H9 (cell line): ENCODE measurements around the gene PRKACA. TPM values are rescaled to one million over a fixed set of nuclear protein-coding genes. Genes with fewer than 3 reads are reported as not detected.

Source experiments
- DNase-seq: peaks from one replicate; pipeline ENCODE4 v3.0.0-alpha.2; 2017
- H2AFZ ChIP-seq: one replicate; pipeline ENCODE4 v1.6.1; 2013; ENCODE audit warnings: mild to moderate bottlenecking, low read length, control low read depth, moderate library complexity
- H2AK5ac ChIP-seq: 2 replicates; pipeline ENCODE4 v1.6.1; 2013; ENCODE audit warnings: low read length, control low read depth, mixed read lengths; ENCODE audit not compliant: insufficient read length
- H2BK120ac ChIP-seq: one replicate; pipeline ENCODE4 v1.6.1; 2013; ENCODE audit warnings: low read depth, mild to moderate bottlenecking, low read length, control low read depth, inconsistent platforms; ENCODE audit not compliant: poor library complexity, severe bottlenecking
- H2BK12ac ChIP-seq: 2 replicates; pipeline ENCODE4 v1.6.1; 2013; ENCODE audit warnings: low read length, control low read depth, mixed read lengths, low read depth; ENCODE audit not compliant: insufficient read length
- H2BK15ac ChIP-seq: 2 replicates; pipeline ENCODE4 v1.6.1; 2013; ENCODE audit warnings: low read depth, low read length, control low read depth
- H2BK20ac ChIP-seq: one replicate; pipeline ENCODE4 v1.6.1; 2013; ENCODE audit warnings: low read depth, mild to moderate bottlenecking, low read length, control low read depth, inconsistent platforms; ENCODE audit not compliant: poor library complexity, severe bottlenecking
- H2BK5ac ChIP-seq: 2 replicates; pipeline ENCODE4 v1.6.1; 2013; ENCODE audit warnings: low read length, control low read depth, mixed read lengths; ENCODE audit not compliant: insufficient read length
- H3K14ac ChIP-seq: 2 replicates; pipeline ENCODE4 v1.6.1; 2013; ENCODE audit warnings: low read length, control low read depth; ENCODE audit not compliant: insufficient read depth
- H3K18ac ChIP-seq: 2 replicates; pipeline ENCODE4 v1.6.1; 2013; ENCODE audit warnings: low read depth, mild to moderate bottlenecking, mixed read lengths, low read length, control low read depth; ENCODE audit not compliant: insufficient read length
- H3K23ac ChIP-seq: 2 replicates; pipeline ENCODE4 v1.6.1; 2013; ENCODE audit warnings: low read length, control low read depth, mixed read lengths, low read depth; ENCODE audit not compliant: insufficient read length
- H3K23me2 ChIP-seq: 2 replicates; pipeline ENCODE4 v1.6.1; 2013; ENCODE audit warnings: low read depth, mild to moderate bottlenecking, mixed read lengths, low read length, control low read depth; ENCODE audit not compliant: insufficient read length, poor library complexity, severe bottlenecking
- H3K27ac ChIP-seq: 2 replicates; pipeline ENCODE4 v1.5.1; 2013; ENCODE audit warnings: low read length, control low read depth, mixed read lengths, low read depth; ENCODE audit not compliant: insufficient read length
- H3K27me3 ChIP-seq: 2 replicates; pipeline ENCODE4 v1.6.1; 2013; ENCODE audit warnings: low read length, control low read depth, inconsistent platforms; ENCODE audit not compliant: insufficient read depth
- H3K4ac ChIP-seq: 2 replicates; pipeline ENCODE4 v1.6.1; 2013; ENCODE audit warnings: low read depth, mild to moderate bottlenecking, control low read depth, inconsistent platforms, low read length, moderate library complexity
- H3K4me1 ChIP-seq: 2 replicates; pipeline ENCODE4 v1.6.1; 2013; ENCODE audit warnings: low read length, control low read depth, inconsistent platforms; ENCODE audit not compliant: insufficient read depth
- H3K4me2 ChIP-seq: 2 replicates; pipeline ENCODE4 v1.6.1; 2013; ENCODE audit warnings: low read length, control low read depth, mixed read lengths; ENCODE audit not compliant: insufficient read length, insufficient read depth
- H3K56ac ChIP-seq: 2 replicates; pipeline ENCODE4 v1.6.1; 2013; ENCODE audit warnings: low read depth, mild to moderate bottlenecking, mixed read lengths, low read length, control low read depth; ENCODE audit not compliant: insufficient read length
- H3K79me1 ChIP-seq: 2 replicates; pipeline ENCODE4 v1.6.1; 2013; ENCODE audit warnings: low read depth, mild to moderate bottlenecking, moderate library complexity, low read length, control low read depth, inconsistent platforms; ENCODE audit not compliant: insufficient read depth, poor library complexity, severe bottlenecking
- H3K79me2 ChIP-seq: 2 replicates; pipeline ENCODE4 v1.6.1; 2013; ENCODE audit warnings: low read length, control low read depth, inconsistent platforms; ENCODE audit not compliant: insufficient read depth
- H3K9ac ChIP-seq: 2 replicates; pipeline ENCODE4 v1.6.1; 2013; ENCODE audit warnings: low read length, control low read depth, mixed read lengths; ENCODE audit not compliant: insufficient read length; ENCODE audit errors: extremely low read depth
- H3K9me3 ChIP-seq: one replicate; pipeline ENCODE4 v1.6.1; 2013; ENCODE audit warnings: low read depth, low read length, inconsistent platforms; ENCODE audit not compliant: control insufficient read depth
- H3T11ph ChIP-seq: one replicate; pipeline ENCODE4 v1.6.1; 2013; ENCODE audit warnings: mild to moderate bottlenecking, low read length, control low read depth, inconsistent platforms
- H4K20me1 ChIP-seq: one replicate; pipeline ENCODE4 v1.6.1; 2013; ENCODE audit not compliant: control insufficient read depth, insufficient read length, insufficient read depth
- H4K5ac ChIP-seq: 2 replicates; pipeline ENCODE4 v1.6.1; 2013; ENCODE audit warnings: low read depth, mild to moderate bottlenecking, mixed read lengths, low read length, control low read depth; ENCODE audit not compliant: insufficient read length
- H4K8ac ChIP-seq: replicated peaks from 2 replicates; pipeline ENCODE4 v1.6.1; 2013; ENCODE audit warnings: low read length, control low read depth, mixed read lengths, low read depth; ENCODE audit not compliant: insufficient read length
- H4K91ac ChIP-seq: 2 replicates; pipeline ENCODE4 v1.6.1; 2013; ENCODE audit warnings: low read depth, mild to moderate bottlenecking, moderate library complexity, mixed read lengths, low read length, control low read depth; ENCODE audit not compliant: insufficient read length
- H3K27ac Mint-ChIP-seq, 3 experiments: 2 replicates in 2 of 3; 3 replicates in 1 of 3; pipeline ENCODE4 v1.8.0; 2020 to 2021; ENCODE audit warnings: mixed read lengths in 3 of 3, mild to moderate bottlenecking in 1 of 3, moderate library complexity in 1 of 3
- H3K27me3 Mint-ChIP-seq: 2 replicates; pipeline ENCODE4 v1.8.0; 2021; ENCODE audit warnings: low read depth, mild to moderate bottlenecking, moderate library complexity, mixed read lengths
- H3K36me3 Mint-ChIP-seq, 3 experiments: 2 replicates in 2 of 3; 3 replicates in 1 of 3; pipeline ENCODE4 v1.8.0; 2020 to 2021; ENCODE audit warnings: low read depth in 3 of 3, mixed read lengths in 3 of 3; ENCODE audit not compliant: insufficient read depth in 1 of 3
- H3K4me1 Mint-ChIP-seq, 2 experiments: 2 replicates each; pipeline ENCODE4 v1.8.0; 2020; ENCODE audit warnings: mixed read lengths in 2 of 2
- H3K4me3 Mint-ChIP-seq, 2 experiments: 2 replicates in 1 of 2; 3 replicates in 1 of 2; pipeline ENCODE4 v1.8.0; 2020 to 2021; ENCODE audit warnings: mild to moderate bottlenecking in 2 of 2, mixed read lengths in 2 of 2, moderate library complexity in 1 of 2
- H3K9me3 Mint-ChIP-seq, 2 experiments: 2 replicates in 1 of 2; 3 replicates in 1 of 2; pipeline ENCODE4 v1.8.0; 2020; ENCODE audit warnings: mild to moderate bottlenecking in 2 of 2, mixed read lengths in 2 of 2, moderate library complexity in 1 of 2
- WGBS: extraction: QIAGEN DNeasy Blood & Tissue Kit; methylation state at CpG from one replicate; pipeline ENCODE4 v1.1.7; 2013; ENCODE audit warnings: missing lambda C conversion rate, low lambda C conversion rate, mixed read lengths; ENCODE audit not compliant: insufficient read length; ENCODE audit errors: extremely low coverage; 5-methylcytosine and 5-hydroxymethylcytosine counted together
- total RNA-seq: library from RNA; stranded (reverse); gene quantifications from 2 replicates; pipeline ENCODE4 v1.2.1, GENCODE V29; 2021
- TF ChIP-seq, protein P1 (sequence below): fragments of 200-600 bp; sonication (generic); conservative IDR thresholded peaks from 3 replicates; pipeline ENCODE4 v1.8.0; 2021; ENCODE audit warnings: antibody characterized with exemption, mild to moderate bottlenecking

The PRKACA gene
- total RNA-seq, 1 experiment from 2014 or later = 51.8 TPM

DNA sequence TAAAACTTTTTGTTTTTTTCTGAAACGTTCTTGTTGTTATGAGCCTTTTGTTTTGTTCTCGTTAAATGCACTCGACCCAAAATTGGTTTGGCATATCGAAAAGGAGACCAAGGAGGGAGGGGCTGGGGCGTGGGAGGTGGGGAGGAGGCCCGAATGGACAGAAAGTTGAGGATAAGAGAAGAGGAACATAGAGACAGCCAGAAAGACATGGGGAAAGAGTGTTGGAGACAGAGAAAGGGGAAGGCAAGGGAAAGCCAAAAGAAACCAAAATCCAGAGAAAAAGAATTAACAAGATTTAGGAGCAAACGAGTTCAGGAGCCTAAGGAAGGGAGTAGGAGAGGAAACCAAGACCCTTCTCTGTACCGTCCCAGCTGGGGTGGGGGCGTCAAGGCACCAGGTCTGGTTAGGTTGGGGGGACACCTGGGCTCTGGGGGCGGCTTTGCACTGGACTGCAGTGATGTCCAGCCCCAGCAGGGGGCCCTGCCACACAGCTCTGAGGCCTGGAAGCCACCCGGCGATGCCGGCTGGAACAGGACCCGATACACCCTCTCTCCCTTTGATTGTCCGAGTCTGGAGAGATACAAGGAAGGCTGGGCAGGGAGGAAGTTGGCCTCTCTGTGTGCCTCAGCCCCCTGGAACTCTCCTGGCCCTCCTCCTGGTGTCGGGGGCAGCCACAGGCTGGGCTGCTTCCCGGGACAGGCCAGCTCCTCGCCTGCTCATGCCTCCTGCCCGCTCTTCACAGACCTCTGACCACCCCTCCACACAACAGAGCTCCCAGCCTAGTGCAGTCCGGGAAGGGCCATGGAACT lies 30.4 kb upstream of the PRKACA start:
- H3K18ac ChIP-seq = no peak overlapping the region
- no peak overlapping the region for H4K91ac ChIP-seq
- peak overlapping the region; percentile 29 to 91 (median 88); a peak in 5 of 7 replicates for H3K27ac Mint-ChIP-seq
- no peak overlapping the region for H3K4ac ChIP-seq
- H2BK15ac ChIP-seq = no peak overlapping the region
- no peaks in the 10 kb centered on the region; the same call in 1 of the 2 replicates for H3K27me3 Mint-ChIP-seq
- no peak overlapping the region for H3K23ac ChIP-seq
- TF ChIP-seq, protein P1, sequence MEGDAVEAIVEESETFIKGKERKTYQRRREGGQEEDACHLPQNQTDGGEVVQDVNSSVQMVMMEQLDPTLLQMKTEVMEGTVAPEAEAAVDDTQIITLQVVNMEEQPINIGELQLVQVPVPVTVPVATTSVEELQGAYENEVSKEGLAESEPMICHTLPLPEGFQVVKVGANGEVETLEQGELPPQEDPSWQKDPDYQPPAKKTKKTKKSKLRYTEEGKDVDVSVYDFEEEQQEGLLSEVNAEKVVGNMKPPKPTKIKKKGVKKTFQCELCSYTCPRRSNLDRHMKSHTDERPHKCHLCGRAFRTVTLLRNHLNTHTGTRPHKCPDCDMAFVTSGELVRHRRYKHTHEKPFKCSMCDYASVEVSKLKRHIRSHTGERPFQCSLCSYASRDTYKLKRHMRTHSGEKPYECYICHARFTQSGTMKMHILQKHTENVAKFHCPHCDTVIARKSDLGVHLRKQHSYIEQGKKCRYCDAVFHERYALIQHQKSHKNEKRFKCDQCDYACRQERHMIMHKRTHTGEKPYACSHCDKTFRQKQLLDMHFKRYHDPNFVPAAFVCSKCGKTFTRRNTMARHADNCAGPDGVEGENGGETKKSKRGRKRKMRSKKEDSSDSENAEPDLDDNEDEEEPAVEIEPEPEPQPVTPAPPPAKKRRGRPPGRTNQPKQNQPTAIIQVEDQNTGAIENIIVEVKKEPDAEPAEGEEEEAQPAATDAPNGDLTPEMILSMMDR = peak; percentile 56
- no peak overlapping the region for H3K56ac ChIP-seq
- no peak overlapping the region for H2AK5ac ChIP-seq
- no peak overlapping the region for H2BK12ac ChIP-seq
- no peak overlapping the region for H3K14ac ChIP-seq
- H2AFZ ChIP-seq = no peak overlapping the region
- no peak overlapping the region for H2BK5ac ChIP-seq
- no peak overlapping the region for H2BK120ac ChIP-seq
- H3K4me1 ChIP-seq = no peaks in the 10 kb centered on the region
- peak; percentile 63 for DNase-seq
- H2BK20ac ChIP-seq = no peak overlapping the region
- H3K79me1 ChIP-seq = no peaks in the 10 kb centered on the region
- peaks cover 9 to 17% (median 16%) of the 10 kb centered on the region in 3 experiments; a peak in 6 of 7 replicates for H3K36me3 Mint-ChIP-seq
- H3K4me3 Mint-ChIP-seq = peak overlapping the region in 1 of 2 experiments; percentile 31; a peak in 2 of 5 replicates
- H3K4me2 ChIP-seq = no peak overlapping the region
- no peaks in the 10 kb centered on the region for H3K23me2 ChIP-seq
- no peaks in the 10 kb centered on the region for H4K20me1 ChIP-seq
- H3K79me2 ChIP-seq = no peaks in the 10 kb centered on the region
- no peaks in the 10 kb centered on the region for H3K27me3 ChIP-seq
- H3K27ac ChIP-seq = no peak overlapping the region
- H3K9me3 ChIP-seq = no peaks in the 10 kb centered on the region
- H4K8ac ChIP-seq = no peak overlapping the region
- WGBS = no CpG with 5 or more reads among the region's 20 CpGs
- H3T11ph ChIP-seq = no peak overlapping the region
- no peaks in the 10 kb centered on the region for H3K9me3 Mint-ChIP-seq
- H3K4me1 Mint-ChIP-seq = peaks cover 22 to 36% of the 10 kb centered on the region in 2 experiments
- no peak overlapping the region for H4K5ac ChIP-seq
- H3K9ac ChIP-seq = no peak overlapping the region
